HEK293 (cell line): ENCODE results near the gene LRRC10B.
A peak's percentile ranks its signal among the peaks of the same experiment; 100 is the strongest.

ENCODE experiments used
- CTCF ChIA-PET: fragments of 350-600 bp; formaldehyde crosslinking; extraction: SDS; loops from one replicate; lab custom pipeline; 2021; ENCODE audit warnings: antibody characterized with exemption; lab: Yijun Ruan, JAX
- POLR2A ChIA-PET: fragments of 300-600 bp; formaldehyde crosslinking; extraction: SDS; loops from one replicate; lab custom pipeline; 2020; ENCODE audit warnings: antibody characterized with exemption, inconsistent platforms; lab: Yijun Ruan, JAX
- H3K27ac ChIP-seq: fragments of 200-500 bp; sonication (Bioruptor generic); 2 replicates; pipeline ENCODE4 v1.5.1; 2014; ENCODE audit warnings: low read depth, low read length, control low read depth, inconsistent platforms; ENCODE audit errors: extremely low read depth
- H3K36me3 ChIP-seq, 2 experiments: fragments of 200-500 bp in 1 of 2; sonication (Bioruptor generic) in 1 of 2; 1 replicate in 1 of 2; 2 replicates in 1 of 2; pipeline ENCODE4 v1.5.1; 2014 to 2017; ENCODE audit warnings: inconsistent platforms in 2 of 2, low read length in 2 of 2; ENCODE audit not compliant: control insufficient read depth in 2 of 2, insufficient read depth in 1 of 2
- H3K4me1 ChIP-seq: fragments of 200-500 bp; sonication (Bioruptor generic); 2 replicates; pipeline ENCODE4 v1.5.1; 2014; ENCODE audit warnings: mild to moderate bottlenecking, low read length, inconsistent platforms; ENCODE audit not compliant: control insufficient read depth, insufficient read depth
- H3K4me3 ChIP-seq: 2 replicates; pipeline ENCODE4 v1.5.1; 2011; ENCODE audit warnings: low read depth, mild to moderate bottlenecking, control low read depth, low read length, moderate library complexity
- H3K9me3 ChIP-seq: fragments of 200-500 bp; sonication (Bioruptor generic); 2 replicates; pipeline ENCODE4 v1.5.1; 2014; ENCODE audit warnings: low read depth, low read length, inconsistent platforms; ENCODE audit not compliant: control insufficient read depth, insufficient read depth
- GLIS2 ChIP-seq: fragments of 450-650 bp; formaldehyde crosslinking; IDR thresholded peaks from 2 replicates; pipeline ENCODE4 v1.5.1; 2016; ENCODE audit warnings: missing biosample characterization, missing genetic modification characterization
- RBAK ChIP-seq: fragments of 450-650 bp; formaldehyde crosslinking; IDR thresholded peaks from 2 replicates; pipeline ENCODE4 v1.5.1; 2016; ENCODE audit warnings: missing biosample characterization, missing genetic modification characterization
- YY2 ChIP-seq: fragments of 450-650 bp; formaldehyde crosslinking; IDR thresholded peaks from 2 replicates; pipeline ENCODE4 v1.5.1; 2016; ENCODE audit warnings: missing biosample characterization, missing genetic modification characterization
- ZFHX2 ChIP-seq: fragments of 450-650 bp; formaldehyde crosslinking; conservative IDR thresholded peaks from 2 replicates; pipeline ENCODE4 v1.5.1; 2016; ENCODE audit warnings: missing biosample characterization, missing genetic modification characterization
- ZNF138 ChIP-seq: fragments of 450-650 bp; formaldehyde crosslinking; IDR thresholded peaks from 2 replicates; pipeline ENCODE4 v1.5.1; 2016; ENCODE audit warnings: missing biosample characterization, missing genetic modification characterization, borderline replicate concordance
- ZNF19 ChIP-seq: fragments of 450-650 bp; formaldehyde crosslinking; IDR thresholded peaks from 2 replicates; pipeline ENCODE4; 2016; ENCODE audit warnings: missing biosample characterization, missing genetic modification characterization, low read depth
- ZNF214 ChIP-seq: fragments of 450-650 bp; formaldehyde crosslinking; IDR thresholded peaks from 2 replicates; pipeline ENCODE4 v1.5.1; 2017; ENCODE audit warnings: missing biosample characterization, mild to moderate bottlenecking, missing genetic modification characterization, borderline replicate concordance
- ZNF248 ChIP-seq: fragments of 450-650 bp; formaldehyde crosslinking; IDR thresholded peaks from 2 replicates; pipeline ENCODE4 v1.5.1; 2017; ENCODE audit warnings: missing biosample characterization, missing genetic modification characterization
- ZNF311 ChIP-seq: fragments of 450-650 bp; formaldehyde crosslinking; IDR thresholded peaks from 2 replicates; pipeline ENCODE4 v1.5.1; 2017; ENCODE audit warnings: missing biosample characterization, missing genetic modification characterization, borderline replicate concordance
- ZNF510 ChIP-seq: fragments of 450-650 bp; formaldehyde crosslinking; IDR thresholded peaks from 2 replicates; pipeline ENCODE4 v1.5.1; 2018; ENCODE audit warnings: mild to moderate bottlenecking, missing genetic modification characterization, missing biosample characterization; ENCODE audit not compliant: insufficient replicate concordance
- ZNF521 ChIP-seq: fragments of 450-650 bp; formaldehyde crosslinking; IDR thresholded peaks from 2 replicates; pipeline ENCODE4 v1.5.1; 2017; ENCODE audit warnings: missing biosample characterization, mild to moderate bottlenecking, missing genetic modification characterization
- ZNF560 ChIP-seq: fragments of 450-650 bp; formaldehyde crosslinking; IDR thresholded peaks from 2 replicates; pipeline ENCODE4 v1.5.1; 2017; ENCODE audit warnings: missing biosample characterization, missing genetic modification characterization, borderline replicate concordance
- ZNF626 ChIP-seq: fragments of 450-650 bp; sonication (Bioruptor Pico); formaldehyde crosslinking; IDR thresholded peaks from 2 replicates; pipeline ENCODE4 v1.5.1; 2018; ENCODE audit warnings: missing biosample characterization, missing genetic modification characterization, inconsistent platforms
- ZSCAN30 ChIP-seq: fragments of 450-650 bp; IDR thresholded peaks from 2 replicates; pipeline ENCODE4 v1.5.1; 2018; ENCODE audit warnings: missing biosample characterization, mild to moderate bottlenecking, missing genetic modification characterization, moderate library complexity
- TF ChIP-seq, protein P1 (sequence below): fragments of 450-650 bp; formaldehyde crosslinking; IDR thresholded peaks from 2 replicates; pipeline ENCODE4 v1.5.1; 2016; ENCODE audit warnings: missing biosample characterization, missing genetic modification characterization
- TF ChIP-seq, protein P2 (sequence below): fragments of 450-650 bp; formaldehyde crosslinking; conservative IDR thresholded peaks from 2 replicates; pipeline ENCODE4 v1.5.1; 2016; ENCODE audit warnings: low read depth, missing biosample characterization, missing genetic modification characterization
- TF ChIP-seq, protein P3 (sequence below): fragments of 450-650 bp; formaldehyde crosslinking; IDR thresholded peaks from 2 replicates; pipeline ENCODE4 v1.5.1; 2016; ENCODE audit warnings: missing biosample characterization, missing genetic modification characterization
- TF ChIP-seq, protein P4 (sequence below): fragments of 450-650 bp; formaldehyde crosslinking; IDR thresholded peaks from 2 replicates; pipeline ENCODE4 v1.5.1; 2017; ENCODE audit warnings: missing biosample characterization, missing genetic modification characterization
- TF ChIP-seq, protein P5 (sequence below): fragments of 450-650 bp; formaldehyde crosslinking; IDR thresholded peaks from 2 replicates; pipeline ENCODE4 v1.5.1; 2016; ENCODE audit warnings: missing biosample characterization, missing genetic modification characterization

Gene LRRC10B

DNA sequence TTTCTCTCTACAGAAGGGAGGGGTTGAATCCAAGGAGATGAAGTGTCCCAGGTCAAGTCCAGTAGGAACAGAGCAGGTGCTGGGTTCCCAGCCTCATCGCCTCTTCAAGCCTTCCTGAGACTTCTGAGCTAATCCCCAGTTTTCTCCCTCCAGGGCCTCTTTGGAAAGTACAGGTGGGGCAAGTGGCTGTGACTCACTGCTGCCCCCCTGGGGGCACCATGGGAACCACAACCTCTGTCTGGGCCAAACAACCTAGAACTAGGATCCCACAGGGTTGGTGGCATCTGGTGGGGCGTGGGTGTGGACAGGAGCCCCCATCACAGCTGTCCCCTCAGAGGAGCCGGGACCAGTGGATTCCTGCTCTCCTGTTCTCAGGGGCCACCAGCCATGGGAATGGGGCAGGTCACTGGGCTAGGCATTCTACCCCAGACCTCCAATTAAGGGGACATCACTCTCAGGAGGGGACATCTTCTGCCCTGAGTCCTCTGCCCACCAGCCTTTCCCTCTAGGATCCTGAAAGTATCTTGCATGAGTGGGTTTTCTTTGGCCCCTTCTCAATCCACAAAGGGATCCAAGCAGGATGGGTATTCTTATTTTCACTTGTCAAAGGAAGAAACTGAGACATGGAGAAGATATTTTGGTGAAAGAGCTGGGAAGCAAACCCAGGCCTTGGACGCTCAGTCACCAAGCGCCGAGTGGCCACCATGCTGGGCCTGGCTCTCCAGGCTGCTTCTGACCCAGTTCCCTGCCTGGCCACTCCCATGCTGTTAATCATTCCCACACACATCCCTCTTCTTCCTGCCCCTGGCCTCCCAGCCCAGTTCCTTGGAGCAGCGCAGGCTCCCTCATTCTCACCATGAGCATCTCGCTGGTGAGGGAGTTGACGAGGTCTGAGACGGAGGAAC lies 23.8 kb downstream of the LRRC10B start:
- no peak overlapping the region for H3K27ac ChIP-seq
- ChIA-PET CTCF (interaction anchor here (0.6 to 2.7 kb wide), 35 partner anchors 9 to 164 kb away, joined by 3 to 20 read pairs (median 4); partner anchors contain the start of gene LRRC10B), POLR2A (interaction anchor here (1.4 kb wide), 1 partner anchor 11 kb away, joined by 10 read pairs; no protein-coding TSS in a partner anchor)
- H3K4me3 ChIP-seq, result no peak overlapping the region
- no peaks in the 10 kb centered on the region for H3K9me3 ChIP-seq
- no peaks in the 10 kb centered on the region for H3K36me3 ChIP-seq
- no peaks in the 10 kb centered on the region for H3K4me1 ChIP-seq
- TF ChIP-seq, protein P1, sequence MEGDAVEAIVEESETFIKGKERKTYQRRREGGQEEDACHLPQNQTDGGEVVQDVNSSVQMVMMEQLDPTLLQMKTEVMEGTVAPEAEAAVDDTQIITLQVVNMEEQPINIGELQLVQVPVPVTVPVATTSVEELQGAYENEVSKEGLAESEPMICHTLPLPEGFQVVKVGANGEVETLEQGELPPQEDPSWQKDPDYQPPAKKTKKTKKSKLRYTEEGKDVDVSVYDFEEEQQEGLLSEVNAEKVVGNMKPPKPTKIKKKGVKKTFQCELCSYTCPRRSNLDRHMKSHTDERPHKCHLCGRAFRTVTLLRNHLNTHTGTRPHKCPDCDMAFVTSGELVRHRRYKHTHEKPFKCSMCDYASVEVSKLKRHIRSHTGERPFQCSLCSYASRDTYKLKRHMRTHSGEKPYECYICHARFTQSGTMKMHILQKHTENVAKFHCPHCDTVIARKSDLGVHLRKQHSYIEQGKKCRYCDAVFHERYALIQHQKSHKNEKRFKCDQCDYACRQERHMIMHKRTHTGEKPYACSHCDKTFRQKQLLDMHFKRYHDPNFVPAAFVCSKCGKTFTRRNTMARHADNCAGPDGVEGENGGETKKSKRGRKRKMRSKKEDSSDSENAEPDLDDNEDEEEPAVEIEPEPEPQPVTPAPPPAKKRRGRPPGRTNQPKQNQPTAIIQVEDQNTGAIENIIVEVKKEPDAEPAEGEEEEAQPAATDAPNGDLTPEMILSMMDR (tag by site-specific recombination), result peak; percentile 45; the same call in 1 of the 2 replicates
- no peak for TF ChIP-seq YY2 (tag by site-specific recombination)
- TF ChIP-seq ZFHX2 (tag by site-specific recombination), result 0 out of 2 replicates have a peak, but pooled peaks have one; percentile 23
- TF ChIP-seq, protein P2, sequence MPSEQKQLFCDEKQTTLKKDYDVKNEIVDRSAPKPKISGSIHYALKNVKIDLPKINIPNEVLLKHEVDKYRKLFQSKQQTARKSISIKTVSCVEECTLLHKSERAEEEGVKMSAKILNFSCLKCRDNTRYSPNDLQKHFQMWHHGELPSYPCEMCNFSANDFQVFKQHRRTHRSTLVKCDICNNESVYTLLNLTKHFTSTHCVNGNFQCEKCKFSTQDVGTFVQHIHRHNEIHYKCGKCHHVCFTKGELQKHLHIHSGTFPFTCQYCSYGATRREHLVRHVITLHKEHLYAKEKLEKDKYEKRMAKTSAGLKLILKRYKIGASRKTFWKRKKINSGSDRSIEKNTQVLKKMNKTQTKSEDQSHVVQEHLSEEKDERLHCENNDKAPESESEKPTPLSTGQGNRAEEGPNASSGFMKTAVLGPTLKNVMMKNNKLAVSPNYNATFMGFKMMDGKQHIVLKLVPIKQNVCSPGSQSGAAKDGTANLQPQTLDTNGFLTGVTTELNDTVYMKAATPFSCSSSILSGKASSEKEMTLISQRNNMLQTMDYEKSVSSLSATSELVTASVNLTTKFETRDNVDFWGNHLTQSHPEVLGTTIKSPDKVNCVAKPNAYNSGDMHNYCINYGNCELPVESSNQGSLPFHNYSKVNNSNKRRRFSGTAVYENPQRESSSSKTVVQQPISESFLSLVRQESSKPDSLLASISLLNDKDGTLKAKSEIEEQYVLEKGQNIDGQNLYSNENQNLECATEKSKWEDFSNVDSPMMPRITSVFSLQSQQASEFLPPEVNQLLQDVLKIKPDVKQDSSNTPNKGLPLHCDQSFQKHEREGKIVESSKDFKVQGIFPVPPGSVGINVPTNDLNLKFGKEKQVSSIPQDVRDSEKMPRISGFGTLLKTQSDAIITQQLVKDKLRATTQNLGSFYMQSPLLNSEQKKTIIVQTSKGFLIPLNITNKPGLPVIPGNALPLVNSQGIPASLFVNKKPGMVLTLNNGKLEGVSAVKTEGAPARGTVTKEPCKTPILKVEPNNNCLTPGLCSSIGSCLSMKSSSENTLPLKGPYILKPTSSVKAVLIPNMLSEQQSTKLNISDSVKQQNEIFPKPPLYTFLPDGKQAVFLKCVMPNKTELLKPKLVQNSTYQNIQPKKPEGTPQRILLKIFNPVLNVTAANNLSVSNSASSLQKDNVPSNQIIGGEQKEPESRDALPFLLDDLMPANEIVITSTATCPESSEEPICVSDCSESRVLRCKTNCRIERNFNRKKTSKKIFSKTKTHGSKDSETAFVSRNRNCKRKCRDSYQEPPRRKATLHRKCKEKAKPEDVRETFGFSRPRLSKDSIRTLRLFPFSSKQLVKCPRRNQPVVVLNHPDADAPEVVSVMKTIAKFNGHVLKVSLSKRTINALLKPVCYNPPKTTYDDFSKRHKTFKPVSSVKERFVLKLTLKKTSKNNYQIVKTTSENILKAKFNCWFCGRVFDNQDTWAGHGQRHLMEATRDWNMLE (tag by site-specific recombination), result no peak
- no peak for TF ChIP-seq ZNF19 (tag by site-specific recombination)
- TF ChIP-seq RBAK (tag by site-specific recombination), result no peak
- no peak for TF ChIP-seq ZNF560 (tag by site-specific recombination)
- no peak for TF ChIP-seq ZNF214 (tag by site-specific recombination)
- TF ChIP-seq ZNF626 (tag by site-specific recombination), result no peak
- TF ChIP-seq, protein P3, sequence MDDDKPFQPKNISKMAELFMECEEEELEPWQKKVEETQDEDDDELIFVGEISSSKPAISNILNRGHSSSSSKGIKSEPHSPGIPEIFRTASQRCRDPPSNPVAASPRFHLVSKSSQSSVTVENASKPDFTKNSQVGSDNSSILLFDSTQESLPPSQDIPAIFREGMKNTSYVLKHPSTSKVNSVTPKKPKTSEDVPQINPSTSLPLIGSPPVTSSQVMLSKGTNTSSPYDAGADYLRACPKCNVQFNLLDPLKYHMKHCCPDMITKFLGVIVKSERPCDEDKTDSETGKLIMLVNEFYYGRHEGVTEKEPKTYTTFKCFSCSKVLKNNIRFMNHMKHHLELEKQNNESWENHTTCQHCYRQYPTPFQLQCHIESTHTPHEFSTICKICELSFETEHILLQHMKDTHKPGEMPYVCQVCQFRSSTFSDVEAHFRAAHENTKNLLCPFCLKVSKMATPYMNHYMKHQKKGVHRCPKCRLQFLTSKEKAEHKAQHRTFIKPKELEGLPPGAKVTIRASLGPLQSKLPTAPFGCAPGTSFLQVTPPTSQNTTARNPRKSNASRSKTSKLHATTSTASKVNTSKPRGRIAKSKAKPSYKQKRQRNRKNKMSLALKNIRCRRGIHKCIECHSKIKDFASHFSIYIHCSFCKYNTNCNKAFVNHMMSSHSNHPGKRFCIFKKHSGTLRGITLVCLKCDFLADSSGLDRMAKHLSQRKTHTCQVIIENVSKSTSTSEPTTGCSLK, result no peak
- TF ChIP-seq GLIS2 (tag by site-specific recombination), result peak; percentile 27; the same call in 1 of the 2 replicates

DNA sequence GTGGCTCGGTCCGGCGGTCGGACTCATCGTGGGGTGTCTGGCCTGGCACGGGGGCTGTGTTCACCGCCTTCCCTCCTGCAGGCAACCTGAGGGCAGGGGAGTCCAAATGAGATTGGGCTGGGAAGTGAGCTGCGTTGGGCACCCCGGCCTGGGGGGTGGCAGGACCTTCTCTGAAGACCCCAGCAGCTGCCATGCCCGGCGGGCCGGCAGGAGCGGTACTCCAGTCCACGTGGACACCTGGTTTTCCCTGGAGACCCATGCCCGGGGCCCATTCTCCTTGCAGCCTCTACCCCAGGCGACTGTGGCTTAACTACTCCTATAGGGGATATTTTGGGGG lies 24.5 kb downstream of the LRRC10B start:
- H3K4me3 ChIP-seq, result no peak overlapping the region
- no peaks in the 10 kb centered on the region for H3K4me1 ChIP-seq
- H3K27ac ChIP-seq, result no peak overlapping the region
- ChIA-PET CTCF (interaction anchor here (0.6 to 2.7 kb wide), 15 partner anchors 9 to 106 kb away, joined by 3 to 19 read pairs (median 6); no protein-coding TSS in a partner anchor), POLR2A (no interaction called here)
- H3K36me3 ChIP-seq, result no peaks in the 10 kb centered on the region
- no peak for TF ChIP-seq ZNF248 (tag by site-specific recombination)
- TF ChIP-seq, protein P4, sequence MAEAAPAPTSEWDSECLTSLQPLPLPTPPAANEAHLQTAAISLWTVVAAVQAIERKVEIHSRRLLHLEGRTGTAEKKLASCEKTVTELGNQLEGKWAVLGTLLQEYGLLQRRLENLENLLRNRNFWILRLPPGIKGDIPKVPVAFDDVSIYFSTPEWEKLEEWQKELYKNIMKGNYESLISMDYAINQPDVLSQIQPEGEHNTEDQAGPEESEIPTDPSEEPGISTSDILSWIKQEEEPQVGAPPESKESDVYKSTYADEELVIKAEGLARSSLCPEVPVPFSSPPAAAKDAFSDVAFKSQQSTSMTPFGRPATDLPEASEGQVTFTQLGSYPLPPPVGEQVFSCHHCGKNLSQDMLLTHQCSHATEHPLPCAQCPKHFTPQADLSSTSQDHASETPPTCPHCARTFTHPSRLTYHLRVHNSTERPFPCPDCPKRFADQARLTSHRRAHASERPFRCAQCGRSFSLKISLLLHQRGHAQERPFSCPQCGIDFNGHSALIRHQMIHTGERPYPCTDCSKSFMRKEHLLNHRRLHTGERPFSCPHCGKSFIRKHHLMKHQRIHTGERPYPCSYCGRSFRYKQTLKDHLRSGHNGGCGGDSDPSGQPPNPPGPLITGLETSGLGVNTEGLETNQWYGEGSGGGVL (tag by site-specific recombination), result no peak
- no peak for TF ChIP-seq ZNF19 (tag by site-specific recombination)
- TF ChIP-seq ZNF521 (tag by site-specific recombination), result no peak
- no peak for TF ChIP-seq ZSCAN30 (tag by site-specific recombination)
- TF ChIP-seq, protein P5, sequence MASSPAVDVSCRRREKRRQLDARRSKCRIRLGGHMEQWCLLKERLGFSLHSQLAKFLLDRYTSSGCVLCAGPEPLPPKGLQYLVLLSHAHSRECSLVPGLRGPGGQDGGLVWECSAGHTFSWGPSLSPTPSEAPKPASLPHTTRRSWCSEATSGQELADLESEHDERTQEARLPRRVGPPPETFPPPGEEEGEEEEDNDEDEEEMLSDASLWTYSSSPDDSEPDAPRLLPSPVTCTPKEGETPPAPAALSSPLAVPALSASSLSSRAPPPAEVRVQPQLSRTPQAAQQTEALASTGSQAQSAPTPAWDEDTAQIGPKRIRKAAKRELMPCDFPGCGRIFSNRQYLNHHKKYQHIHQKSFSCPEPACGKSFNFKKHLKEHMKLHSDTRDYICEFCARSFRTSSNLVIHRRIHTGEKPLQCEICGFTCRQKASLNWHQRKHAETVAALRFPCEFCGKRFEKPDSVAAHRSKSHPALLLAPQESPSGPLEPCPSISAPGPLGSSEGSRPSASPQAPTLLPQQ (tag by site-specific recombination), result no peak
- TF ChIP-seq ZNF510 (tag by site-specific recombination), result no peak
- no peak for TF ChIP-seq ZNF311 (tag by site-specific recombination)
- no peak for TF ChIP-seq ZNF138 (tag by site-specific recombination)
- H3K9me3 ChIP-seq, result no peaks in the 10 kb centered on the region
